Thyroid gland (tissue), 4 donors: ENCODE data around the gene NSG1.

Experiments used
- CTCF ChIP-seq, 6 experiments: fragments of 200-600 bp in 3 of 6; fragments of 450-650 bp in 3 of 6; sonication (generic) in 3 of 6; IDR thresholded peaks; one replicate each; pipeline ENCODE4 v1.5.1; 2016 to 2019; ENCODE audit warnings: antibody characterized with exemption in 6 of 6, mild to moderate bottlenecking in 2 of 6, inconsistent platforms in 1 of 6, moderate library complexity in 1 of 6
- POLR2A ChIP-seq, 2 donors: fragments of 450-650 bp; IDR thresholded peaks; one replicate each; pipeline ENCODE4 v1.6.1; 2017; ENCODE audit warnings: antibody characterized with exemption in 2 of 2, mild to moderate bottlenecking in 2 of 2, moderate library complexity in 1 of 2

- no peak for TF ChIP-seq CTCF (IDR thresholded peaks at IDR 0.05)
- no peak for TF ChIP-seq POLR2A (IDR thresholded peaks at IDR 0.05)
Observed at GRCh38 chr4:4374388-4375098, 12.4 kb upstream of the NSG1 start.
